HEK293 (cell line): ENCODE measurements around the gene NUCKS1.

Experiments used
- FEZF1 ChIP-seq: fragments of 450-650 bp; formaldehyde crosslinking; IDR thresholded peaks from 2 replicates; pipeline ENCODE4 v1.5.1; 2016; ENCODE audit warnings: missing biosample characterization, missing genetic modification characterization
- HOXA7 ChIP-seq: sonication (generic); formaldehyde crosslinking; IDR thresholded peaks from 2 replicates; pipeline ENCODE4 v1.8.1; 2022; ENCODE audit warnings: missing genetic modification reagents, borderline replicate concordance
- KLF1 ChIP-seq: fragments of 450-650 bp; formaldehyde crosslinking; IDR thresholded peaks from 2 replicates; pipeline ENCODE4 v1.5.1; 2016; ENCODE audit warnings: missing biosample characterization, missing genetic modification characterization
- KLF10 ChIP-seq: fragments of 450-650 bp; IDR thresholded peaks from 2 replicates; pipeline ENCODE4 v1.5.1; 2018; ENCODE audit warnings: missing biosample characterization, mild to moderate bottlenecking, missing genetic modification characterization
- KLF9 ChIP-seq: fragments of 450-650 bp; formaldehyde crosslinking; IDR thresholded peaks from 2 replicates; pipeline ENCODE4 v1.5.1; 2016; ENCODE audit warnings: missing biosample characterization, missing genetic modification characterization, low read depth
- PRDM4 ChIP-seq: fragments of 450-650 bp; formaldehyde crosslinking; IDR thresholded peaks from 2 replicates; pipeline ENCODE4 v1.5.1; 2017; ENCODE audit warnings: missing biosample characterization, missing genetic modification characterization
- ZBTB21 ChIP-seq: fragments of 450-650 bp; formaldehyde crosslinking; IDR thresholded peaks from 2 replicates; pipeline ENCODE4 v1.5.1; 2017; ENCODE audit warnings: missing biosample characterization, missing genetic modification characterization
- ZFP41 ChIP-seq: fragments of 450-650 bp; formaldehyde crosslinking; IDR thresholded peaks from 2 replicates; pipeline ENCODE4 v1.5.1; 2016; ENCODE audit warnings: missing biosample characterization, missing genetic modification characterization, borderline replicate concordance
- ZNF114 ChIP-seq: fragments of 450-650 bp; formaldehyde crosslinking; IDR thresholded peaks from 2 replicates; pipeline ENCODE4 v1.5.0; 2017; ENCODE audit warnings: missing biosample characterization, missing genetic modification characterization
- ZNF18 ChIP-seq: fragments of 450-650 bp; formaldehyde crosslinking; IDR thresholded peaks from 2 replicates; pipeline ENCODE4 v1.5.1; 2016; ENCODE audit warnings: missing biosample characterization, missing genetic modification characterization
- ZNF19 ChIP-seq: fragments of 450-650 bp; formaldehyde crosslinking; IDR thresholded peaks from 2 replicates; pipeline ENCODE4; 2016; ENCODE audit warnings: missing biosample characterization, missing genetic modification characterization, low read depth
- ZNF302 ChIP-seq: fragments of 450-650 bp; formaldehyde crosslinking; IDR thresholded peaks from 2 replicates; pipeline ENCODE4 v1.5.1; 2016; ENCODE audit warnings: missing biosample characterization, missing genetic modification characterization, low read depth
- ZNF510 ChIP-seq: fragments of 450-650 bp; formaldehyde crosslinking; IDR thresholded peaks from 2 replicates; pipeline ENCODE4 v1.5.1; 2018; ENCODE audit warnings: mild to moderate bottlenecking, missing genetic modification characterization, missing biosample characterization; ENCODE audit not compliant: insufficient replicate concordance
- ZNF514 ChIP-seq: fragments of 450-650 bp; formaldehyde crosslinking; IDR thresholded peaks from 2 replicates; pipeline ENCODE4 v1.5.1; 2016; ENCODE audit warnings: missing biosample characterization, missing genetic modification characterization
- ZNF600 ChIP-seq: fragments of 450-650 bp; formaldehyde crosslinking; IDR thresholded peaks from 2 replicates; pipeline ENCODE4 v1.5.1; 2016; ENCODE audit warnings: missing biosample characterization, missing genetic modification characterization
- TF ChIP-seq, protein P1 (sequence below): fragments of 450-650 bp; formaldehyde crosslinking; optimal IDR thresholded peaks from 2 replicates; pipeline ENCODE3; 2016; ENCODE audit warnings: missing biosample characterization, mild to moderate bottlenecking, missing genetic modification characterization
- TF ChIP-seq, protein P2 (sequence below): fragments of 450-650 bp; formaldehyde crosslinking; IDR thresholded peaks from 2 replicates; pipeline ENCODE4 v1.5.1; 2016; ENCODE audit warnings: missing biosample characterization, missing genetic modification characterization, borderline replicate concordance
- TF ChIP-seq, protein P3 (sequence below): fragments of 450-650 bp; formaldehyde crosslinking; IDR thresholded peaks from 2 replicates; pipeline ENCODE4 v1.5.1; 2016; ENCODE audit warnings: missing biosample characterization, missing genetic modification characterization
- TF ChIP-seq, protein P4 (sequence below): fragments of 450-650 bp; formaldehyde crosslinking; IDR thresholded peaks from 2 replicates; pipeline ENCODE4 v1.5.1; 2016; ENCODE audit warnings: missing biosample characterization, missing genetic modification characterization, low read depth
- TF ChIP-seq, protein P5 (sequence below): IDR thresholded peaks from 2 replicates; pipeline ENCODE4 v1.6.1; 2011; ENCODE audit warnings: mild to moderate bottlenecking, low read depth, low read length, borderline replicate concordance

The NUCKS1 gene

DNA sequence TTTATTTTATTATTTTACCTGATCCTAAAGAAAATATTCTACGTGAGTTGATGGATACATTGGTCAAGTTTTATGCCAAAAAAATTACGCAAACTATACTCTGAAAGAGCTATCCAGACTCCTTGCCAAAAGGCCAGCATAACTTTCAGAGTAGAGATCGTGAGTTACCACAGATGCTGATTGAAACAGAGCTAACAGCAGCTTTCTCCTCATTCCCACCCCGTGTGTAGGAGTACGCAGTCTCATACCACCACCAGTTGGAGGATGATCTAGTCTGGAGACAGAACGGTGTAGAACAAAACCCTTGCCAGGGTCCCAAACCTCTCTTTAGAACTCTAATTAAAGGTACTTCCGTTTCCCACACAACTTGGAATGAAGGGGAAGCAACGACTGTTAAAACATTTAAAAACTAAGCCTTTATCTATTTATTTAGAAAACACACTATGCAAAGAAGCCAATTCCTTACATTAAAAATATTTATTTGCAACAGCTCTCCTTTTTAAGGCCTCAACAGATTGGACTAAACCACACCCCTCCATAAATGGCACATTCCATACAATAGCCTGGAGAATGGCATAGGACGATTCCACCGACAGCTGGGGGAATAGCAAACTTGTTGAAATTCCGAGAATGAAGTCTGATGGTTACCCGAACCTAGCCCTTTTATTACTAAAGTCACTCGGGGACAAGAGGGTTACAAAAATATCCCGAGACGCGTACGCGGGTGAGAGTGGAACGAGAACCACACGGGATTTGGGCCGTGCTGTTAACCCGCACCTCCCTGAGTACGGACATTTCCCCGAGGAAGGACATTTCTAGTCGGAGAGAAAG lies 1.4 kb downstream of the NUCKS1 start (continued):
- TF ChIP-seq ZNF510 (tag by site-specific recombination): no peak
- TF ChIP-seq, protein P1, sequence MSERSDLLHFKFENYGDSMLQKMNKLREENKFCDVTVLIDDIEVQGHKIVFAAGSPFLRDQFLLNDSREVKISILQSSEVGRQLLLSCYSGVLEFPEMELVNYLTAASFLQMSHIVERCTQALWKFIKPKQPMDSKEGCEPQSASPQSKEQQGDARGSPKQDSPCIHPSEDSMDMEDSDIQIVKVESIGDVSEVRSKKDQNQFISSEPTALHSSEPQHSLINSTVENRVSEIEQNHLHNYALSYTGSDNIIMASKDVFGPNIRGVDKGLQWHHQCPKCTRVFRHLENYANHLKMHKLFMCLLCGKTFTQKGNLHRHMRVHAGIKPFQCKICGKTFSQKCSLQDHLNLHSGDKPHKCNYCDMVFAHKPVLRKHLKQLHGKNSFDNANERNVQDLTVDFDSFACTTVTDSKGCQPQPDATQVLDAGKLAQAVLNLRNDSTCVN: no peak
- TF ChIP-seq, protein P2, sequence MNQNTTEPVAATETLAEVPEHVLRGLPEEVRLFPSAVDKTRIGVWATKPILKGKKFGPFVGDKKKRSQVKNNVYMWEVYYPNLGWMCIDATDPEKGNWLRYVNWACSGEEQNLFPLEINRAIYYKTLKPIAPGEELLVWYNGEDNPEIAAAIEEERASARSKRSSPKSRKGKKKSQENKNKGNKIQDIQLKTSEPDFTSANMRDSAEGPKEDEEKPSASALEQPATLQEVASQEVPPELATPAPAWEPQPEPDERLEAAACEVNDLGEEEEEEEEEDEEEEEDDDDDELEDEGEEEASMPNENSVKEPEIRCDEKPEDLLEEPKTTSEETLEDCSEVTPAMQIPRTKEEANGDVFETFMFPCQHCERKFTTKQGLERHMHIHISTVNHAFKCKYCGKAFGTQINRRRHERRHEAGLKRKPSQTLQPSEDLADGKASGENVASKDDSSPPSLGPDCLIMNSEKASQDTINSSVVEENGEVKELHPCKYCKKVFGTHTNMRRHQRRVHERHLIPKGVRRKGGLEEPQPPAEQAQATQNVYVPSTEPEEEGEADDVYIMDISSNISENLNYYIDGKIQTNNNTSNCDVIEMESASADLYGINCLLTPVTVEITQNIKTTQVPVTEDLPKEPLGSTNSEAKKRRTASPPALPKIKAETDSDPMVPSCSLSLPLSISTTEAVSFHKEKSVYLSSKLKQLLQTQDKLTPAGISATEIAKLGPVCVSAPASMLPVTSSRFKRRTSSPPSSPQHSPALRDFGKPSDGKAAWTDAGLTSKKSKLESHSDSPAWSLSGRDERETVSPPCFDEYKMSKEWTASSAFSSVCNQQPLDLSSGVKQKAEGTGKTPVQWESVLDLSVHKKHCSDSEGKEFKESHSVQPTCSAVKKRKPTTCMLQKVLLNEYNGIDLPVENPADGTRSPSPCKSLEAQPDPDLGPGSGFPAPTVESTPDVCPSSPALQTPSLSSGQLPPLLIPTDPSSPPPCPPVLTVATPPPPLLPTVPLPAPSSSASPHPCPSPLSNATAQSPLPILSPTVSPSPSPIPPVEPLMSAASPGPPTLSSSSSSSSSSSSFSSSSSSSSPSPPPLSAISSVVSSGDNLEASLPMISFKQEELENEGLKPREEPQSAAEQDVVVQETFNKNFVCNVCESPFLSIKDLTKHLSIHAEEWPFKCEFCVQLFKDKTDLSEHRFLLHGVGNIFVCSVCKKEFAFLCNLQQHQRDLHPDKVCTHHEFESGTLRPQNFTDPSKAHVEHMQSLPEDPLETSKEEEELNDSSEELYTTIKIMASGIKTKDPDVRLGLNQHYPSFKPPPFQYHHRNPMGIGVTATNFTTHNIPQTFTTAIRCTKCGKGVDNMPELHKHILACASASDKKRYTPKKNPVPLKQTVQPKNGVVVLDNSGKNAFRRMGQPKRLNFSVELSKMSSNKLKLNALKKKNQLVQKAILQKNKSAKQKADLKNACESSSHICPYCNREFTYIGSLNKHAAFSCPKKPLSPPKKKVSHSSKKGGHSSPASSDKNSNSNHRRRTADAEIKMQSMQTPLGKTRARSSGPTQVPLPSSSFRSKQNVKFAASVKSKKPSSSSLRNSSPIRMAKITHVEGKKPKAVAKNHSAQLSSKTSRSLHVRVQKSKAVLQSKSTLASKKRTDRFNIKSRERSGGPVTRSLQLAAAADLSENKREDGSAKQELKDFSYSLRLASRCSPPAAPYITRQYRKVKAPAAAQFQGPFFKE (tag by site-specific recombination): no peak
- TF ChIP-seq ZNF19 (tag by site-specific recombination): no peak
- TF ChIP-seq FEZF1 (tag by site-specific recombination): no peak
- no peak for TF ChIP-seq ZNF302 (tag by site-specific recombination)
- TF ChIP-seq KLF1 (tag by site-specific recombination): no peak
- no peak for TF ChIP-seq ZNF514 (tag by site-specific recombination)
- TF ChIP-seq, protein P3, sequence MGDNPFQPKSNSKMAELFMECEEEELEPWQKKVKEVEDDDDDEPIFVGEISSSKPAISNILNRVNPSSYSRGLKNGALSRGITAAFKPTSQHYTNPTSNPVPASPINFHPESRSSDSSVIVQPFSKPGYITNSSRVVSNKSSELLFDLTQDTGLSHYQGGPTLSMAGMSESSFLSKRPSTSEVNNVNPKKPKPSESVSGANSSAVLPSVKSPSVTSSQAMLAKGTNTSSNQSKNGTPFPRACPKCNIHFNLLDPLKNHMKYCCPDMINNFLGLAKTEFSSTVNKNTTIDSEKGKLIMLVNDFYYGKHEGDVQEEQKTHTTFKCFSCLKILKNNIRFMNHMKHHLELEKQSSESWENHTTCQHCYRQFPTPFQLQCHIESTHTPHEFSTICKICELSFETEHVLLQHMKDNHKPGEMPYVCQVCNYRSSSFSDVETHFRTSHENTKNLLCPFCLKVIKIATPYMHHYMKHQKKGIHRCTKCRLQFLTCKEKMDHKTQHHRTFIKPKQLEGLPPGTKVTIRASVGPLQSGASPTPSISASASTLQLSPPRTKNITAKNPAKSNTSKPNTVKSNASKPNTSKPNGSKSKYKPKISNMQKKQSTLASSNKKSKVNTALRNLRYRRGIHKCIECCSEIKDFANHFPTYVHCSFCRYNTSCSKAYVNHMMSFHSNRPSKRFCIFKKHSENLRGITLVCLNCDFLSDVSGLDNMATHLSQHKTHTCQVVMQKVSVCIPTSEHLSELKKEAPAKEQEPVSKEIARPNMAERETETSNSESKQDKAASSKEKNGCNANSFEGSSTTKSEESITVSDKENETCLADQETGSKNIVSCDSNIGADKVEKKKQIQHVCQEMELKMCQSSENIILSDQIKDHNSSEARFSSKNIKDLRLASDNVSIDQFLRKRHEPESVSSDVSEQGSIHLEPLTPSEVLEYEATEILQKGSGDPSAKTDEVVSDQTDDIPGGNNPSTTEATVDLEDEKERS (tag by site-specific recombination): no peak
- no peak for TF ChIP-seq ZBTB21
- TF ChIP-seq KLF10 (tag by site-specific recombination): no peak
- peak; percentile 80 for TF ChIP-seq ZNF600
- TF ChIP-seq, protein P4, sequence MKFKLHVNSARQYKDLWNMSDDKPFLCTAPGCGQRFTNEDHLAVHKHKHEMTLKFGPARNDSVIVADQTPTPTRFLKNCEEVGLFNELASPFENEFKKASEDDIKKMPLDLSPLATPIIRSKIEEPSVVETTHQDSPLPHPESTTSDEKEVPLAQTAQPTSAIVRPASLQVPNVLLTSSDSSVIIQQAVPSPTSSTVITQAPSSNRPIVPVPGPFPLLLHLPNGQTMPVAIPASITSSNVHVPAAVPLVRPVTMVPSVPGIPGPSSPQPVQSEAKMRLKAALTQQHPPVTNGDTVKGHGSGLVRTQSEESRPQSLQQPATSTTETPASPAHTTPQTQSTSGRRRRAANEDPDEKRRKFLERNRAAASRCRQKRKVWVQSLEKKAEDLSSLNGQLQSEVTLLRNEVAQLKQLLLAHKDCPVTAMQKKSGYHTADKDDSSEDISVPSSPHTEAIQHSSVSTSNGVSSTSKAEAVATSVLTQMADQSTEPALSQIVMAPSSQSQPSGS (tag by site-specific recombination): no peak
- no peak for TF ChIP-seq ZNF114
- no peak for TF ChIP-seq ZFP41 (tag by site-specific recombination)
- TF ChIP-seq KLF9 (tag by site-specific recombination): no peak
- no peak for TF ChIP-seq ZNF18
- TF ChIP-seq HOXA7 (CRISPR knock-in tag): no peak
- TF ChIP-seq, protein P5, sequence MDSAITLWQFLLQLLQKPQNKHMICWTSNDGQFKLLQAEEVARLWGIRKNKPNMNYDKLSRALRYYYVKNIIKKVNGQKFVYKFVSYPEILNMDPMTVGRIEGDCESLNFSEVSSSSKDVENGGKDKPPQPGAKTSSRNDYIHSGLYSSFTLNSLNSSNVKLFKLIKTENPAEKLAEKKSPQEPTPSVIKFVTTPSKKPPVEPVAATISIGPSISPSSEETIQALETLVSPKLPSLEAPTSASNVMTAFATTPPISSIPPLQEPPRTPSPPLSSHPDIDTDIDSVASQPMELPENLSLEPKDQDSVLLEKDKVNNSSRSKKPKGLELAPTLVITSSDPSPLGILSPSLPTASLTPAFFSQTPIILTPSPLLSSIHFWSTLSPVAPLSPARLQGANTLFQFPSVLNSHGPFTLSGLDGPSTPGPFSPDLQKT: no peak
- no peak for TF ChIP-seq PRDM4 (tag by site-specific recombination)
